Measurements from ENCODE around the gene HFE.

The HFE gene

DNA sequence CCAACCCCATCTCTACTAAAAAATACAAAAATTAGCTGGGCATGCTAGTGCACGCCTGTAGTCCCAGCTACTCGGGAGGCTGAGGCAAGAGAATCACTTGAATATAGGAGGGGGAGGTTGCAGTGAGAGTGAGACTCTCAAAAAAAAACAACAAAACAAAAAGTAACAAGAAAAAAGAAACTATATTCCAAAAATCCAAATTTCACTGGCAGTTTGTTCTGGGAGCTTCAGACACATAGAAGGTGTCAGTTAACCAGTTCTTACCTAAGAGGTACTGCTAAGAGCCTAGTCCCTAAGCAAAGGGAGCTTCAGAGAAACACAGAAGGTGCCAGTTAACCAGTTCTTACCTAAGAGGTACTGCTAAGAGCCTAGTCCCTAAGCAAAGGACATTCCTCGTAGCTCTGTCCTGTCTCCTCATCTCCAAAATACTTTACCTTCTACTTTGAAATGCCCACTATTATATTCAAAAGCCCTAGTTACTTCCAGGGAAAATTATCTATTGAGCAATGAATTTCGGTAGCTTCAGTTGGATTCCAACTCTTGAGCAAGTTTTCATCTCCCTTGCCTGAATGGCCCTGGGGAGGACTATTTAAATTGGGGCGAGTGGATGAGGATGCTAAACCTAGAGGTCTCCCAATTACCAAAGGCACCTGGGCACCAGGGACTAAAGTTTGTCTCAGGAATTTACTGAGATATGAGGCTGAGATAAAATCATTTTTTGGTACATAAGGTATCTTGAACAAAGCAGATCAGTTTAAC lies 41.0 kb downstream of the HFE start:
- intact Hi-C loops (cut with DNase I): loop anchor here (5.0 kb wide), 1 partner anchor 69 kb away; a partner anchor contains a TSS
- no peak for DNase-seq

DNA sequence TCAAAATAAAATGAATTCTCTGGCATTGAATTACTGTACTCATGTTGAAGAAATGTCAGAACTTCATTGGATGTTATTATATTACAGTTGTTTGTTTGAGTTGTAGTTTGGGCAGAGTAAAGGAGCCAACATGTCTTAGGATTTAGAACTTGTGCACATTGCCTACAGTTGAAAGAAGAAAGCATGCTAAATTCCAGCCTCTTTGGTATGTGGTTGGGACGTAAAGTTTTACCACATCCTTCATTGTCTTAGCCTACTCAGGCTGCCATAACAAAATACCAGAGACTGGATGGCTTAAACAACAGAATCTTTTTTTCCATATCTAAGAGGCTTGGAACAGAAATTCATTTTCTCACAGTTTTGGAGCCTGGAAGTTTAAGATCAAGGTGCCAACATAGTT lies 42.4 kb downstream of the HFE start:
- intact Hi-C loops (cut with DNase I): loop anchor here (5.0 kb wide), 1 partner anchor 68 kb away; a partner anchor contains a TSS
- no peak for DNase-seq

DNA sequence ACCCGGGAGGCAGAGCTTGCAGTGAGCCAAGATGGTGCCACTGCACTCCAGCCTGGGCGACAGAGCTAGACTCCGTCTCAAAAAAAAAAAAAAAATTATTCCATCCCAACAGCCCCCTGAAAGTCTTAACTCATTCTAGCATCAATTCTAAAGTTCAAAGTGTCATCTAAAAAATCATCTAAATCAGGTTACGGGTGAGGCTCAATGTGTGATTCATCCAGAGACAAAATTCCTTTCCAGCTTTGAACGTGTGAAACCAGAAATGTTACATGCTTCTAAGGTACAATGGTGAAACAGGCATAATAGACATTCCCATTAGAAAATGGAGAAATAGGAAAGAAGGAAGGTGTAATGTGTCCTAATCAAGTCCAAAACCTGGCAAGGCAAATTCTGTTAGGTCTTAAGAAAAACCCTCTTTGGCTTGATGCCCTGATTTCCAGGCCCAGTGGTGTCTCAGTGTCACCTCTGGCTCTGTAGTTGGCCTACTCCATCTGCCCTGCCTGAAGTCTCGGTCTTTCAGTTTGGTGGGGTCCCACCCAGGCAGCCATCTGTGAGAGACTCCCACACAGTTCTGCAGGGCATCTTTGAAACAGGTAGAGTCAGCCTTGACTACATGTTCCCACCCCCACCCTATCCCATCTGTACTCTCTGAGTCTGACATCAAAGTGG lies 43.5 kb downstream of the HFE start:
- intact Hi-C loops (cut with DNase I): no loop called here
- DNase-seq: peak in 1 of 10 donors; percentile 55

DNA sequence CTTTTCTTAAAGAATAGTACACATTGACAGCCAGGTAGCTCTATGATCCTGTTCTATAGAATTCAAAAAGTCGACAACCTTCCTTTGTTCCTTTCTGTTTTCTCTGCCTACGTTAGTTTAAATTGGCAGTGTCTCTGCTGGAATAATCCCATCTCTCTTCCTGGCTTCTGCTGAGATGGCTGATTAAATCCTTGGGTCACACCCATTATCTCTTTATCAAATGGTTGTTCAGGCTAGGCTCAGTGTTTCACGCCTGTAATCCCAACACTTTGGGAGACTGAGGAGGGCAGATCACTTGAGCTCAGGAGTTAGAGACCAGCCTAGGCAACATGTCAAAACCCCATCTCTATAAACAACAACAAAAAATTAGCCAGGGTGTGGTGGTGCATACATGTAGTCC lies 44.4 kb downstream of the HFE start:
- intact Hi-C loops (cut with DNase I): no loop called here
- DNase-seq: no peak

DNA sequence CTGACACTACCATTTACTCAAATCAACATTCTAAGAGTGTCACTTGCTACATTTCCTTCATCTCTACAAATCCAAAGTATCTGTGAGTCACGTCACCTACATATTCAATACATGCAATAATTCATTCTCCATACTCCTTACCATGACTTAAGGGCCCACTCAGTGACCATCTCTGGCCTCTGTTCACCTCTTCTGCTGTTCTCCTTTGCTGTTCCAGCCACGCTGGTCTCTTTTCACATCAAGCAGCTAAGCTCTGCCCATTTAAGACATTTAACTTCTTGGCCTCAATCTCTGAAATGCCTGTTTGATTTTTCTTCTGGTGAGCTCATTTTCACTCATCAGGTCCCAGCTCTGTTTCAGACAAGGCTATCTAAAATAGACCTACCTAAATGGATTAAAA lies 46.5 kb downstream of the HFE start:
- intact Hi-C loops (cut with DNase I): no loop called here

DNA sequence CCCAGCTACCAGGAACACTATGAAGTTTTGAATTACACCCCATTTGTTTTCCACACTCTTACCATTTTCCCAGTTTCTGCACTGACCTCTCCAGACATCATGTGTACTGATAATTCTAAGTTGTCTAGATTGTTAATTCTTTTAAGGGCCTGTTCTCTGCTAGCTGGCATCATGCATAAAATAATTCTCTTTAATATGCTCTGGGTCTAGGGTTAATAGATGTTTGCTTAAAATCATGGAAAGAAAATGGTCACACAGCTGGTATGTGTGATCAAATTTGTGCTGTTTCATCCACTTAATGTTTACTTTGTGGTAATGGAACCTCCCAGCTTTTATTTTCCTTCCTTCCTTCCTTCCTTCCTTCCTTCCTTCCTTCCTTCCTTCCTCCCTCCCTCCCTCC lies 49.1 kb downstream of the HFE start:
- DNase-seq: no peak
- intact Hi-C loops (cut with DNase I): no loop called here

More for the DNA sequence above, 46.5 kb downstream of the HFE start:
- DNase-seq: no peak

DNA sequence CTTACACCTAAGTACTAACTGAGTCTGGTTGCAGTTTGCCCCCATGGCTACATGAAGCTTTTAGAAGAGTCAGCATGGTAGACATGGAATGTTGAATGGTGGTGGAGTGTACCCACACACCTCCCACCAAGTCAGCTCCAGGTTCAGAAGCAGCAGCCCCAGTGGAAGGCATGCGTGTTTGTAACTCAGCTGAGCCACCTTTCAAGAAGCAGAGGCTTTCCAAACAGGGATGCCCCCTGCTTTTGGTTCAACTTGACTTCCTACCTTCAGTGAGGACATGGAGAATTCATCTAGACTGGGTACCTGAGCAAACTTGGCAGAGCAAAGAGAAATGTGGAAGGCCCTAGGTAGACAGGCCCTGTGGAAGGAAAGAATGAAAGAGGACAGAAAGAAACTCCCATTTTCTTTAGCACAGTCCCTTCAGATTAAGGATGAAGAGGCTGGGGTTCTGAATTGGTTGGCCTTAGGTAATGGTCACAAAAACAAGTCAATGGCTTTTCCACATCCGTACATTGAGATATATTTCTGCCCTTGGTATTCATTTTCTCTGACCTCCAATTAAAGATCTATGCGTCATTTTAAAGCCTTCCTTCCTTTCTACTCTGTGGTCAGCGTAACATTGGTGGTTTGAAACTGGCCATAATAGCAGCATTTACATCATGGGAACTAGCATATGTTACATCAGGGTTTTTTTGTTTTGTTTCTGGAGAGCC lies 53.2 kb downstream of the HFE start:
- DNase-seq: no peak
- intact Hi-C loops (cut with DNase I): loop anchor here (2.0 kb wide), 2 partner anchors 14 kb away; no protein-coding TSS in a partner anchor

DNA sequence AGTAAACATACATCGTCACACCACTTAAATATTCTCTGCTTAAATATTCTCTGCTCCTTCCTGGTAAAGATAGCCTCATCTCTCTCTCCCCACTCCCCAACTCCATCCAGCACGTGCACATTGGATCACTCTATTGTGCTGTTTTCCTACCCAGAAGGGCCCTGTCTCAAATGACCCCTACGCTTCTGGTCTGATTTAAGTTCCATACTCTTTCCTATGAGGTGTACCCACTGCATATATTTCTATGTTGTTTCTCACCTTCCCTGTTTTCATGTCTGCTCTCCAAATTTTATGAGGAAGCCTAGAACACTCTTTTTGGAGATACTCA lies 53.7 kb downstream of the HFE start:
- intact Hi-C loops (cut with DNase I): loop anchor here (2.0 kb wide), 2 partner anchors 14 kb away; no protein-coding TSS in a partner anchor
- no peak for DNase-seq

DNA sequence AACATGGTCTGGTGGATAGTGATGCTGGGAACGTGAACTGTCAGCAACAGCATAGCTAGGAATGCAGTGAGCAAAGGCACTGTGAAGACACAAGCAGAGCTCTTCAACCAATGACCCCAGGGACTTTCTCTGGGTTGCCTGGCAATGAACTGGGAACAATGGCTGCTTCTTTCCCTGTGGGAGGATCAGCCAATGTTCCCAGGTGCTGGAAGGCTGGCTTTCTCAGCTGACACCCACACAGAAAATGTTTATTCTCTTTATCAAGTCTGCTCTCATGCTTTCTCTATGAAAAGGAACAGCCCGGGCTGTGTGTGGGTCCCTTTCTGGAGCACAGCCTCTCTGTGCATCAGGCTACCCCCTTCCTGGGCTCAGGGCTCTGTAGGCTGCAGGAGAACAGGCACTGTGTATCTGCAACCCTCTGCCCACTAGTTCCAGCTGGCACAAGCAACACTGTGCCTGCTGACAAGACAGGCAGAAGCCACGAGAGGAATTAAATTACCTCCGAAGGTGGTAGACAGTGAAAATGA lies 54.2 kb downstream of the HFE start:
- DNase-seq: peak; percentile 56 to 96 (median 68)
- intact Hi-C loops (cut with DNase I): loop anchor here (2.0 kb wide), 2 partner anchors 13 to 15 kb away; no protein-coding TSS in a partner anchor

DNA sequence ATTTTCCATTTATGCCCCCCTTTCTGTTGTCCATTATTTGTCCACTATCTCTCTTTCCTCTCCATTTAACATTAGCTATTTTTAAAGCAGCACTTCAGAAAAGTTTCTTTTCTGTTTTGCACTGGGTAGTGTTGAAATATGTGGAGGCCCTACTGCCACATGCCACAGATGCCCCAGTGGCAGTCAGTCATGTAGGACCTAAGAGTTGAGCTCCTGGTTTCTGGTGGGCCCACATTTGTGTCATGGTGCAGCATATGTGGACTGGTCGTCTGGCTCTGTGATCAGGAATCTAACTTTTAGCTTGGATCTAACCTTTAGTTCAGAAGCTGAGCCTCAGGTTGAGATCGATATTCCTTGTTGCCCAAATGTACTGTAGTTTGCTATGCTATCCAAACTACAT lies 54.8 kb downstream of the HFE start:
- DNase-seq: no peak
- intact Hi-C loops (cut with DNase I): no loop called here

Measured in posterior cingulate gyrus (tissue), 11 donors.